GM13977 (cell line): ENCODE data around the gene GALNT14.

ENCODE experiments used
- DNase-seq: peaks from one replicate; pipeline ENCODE4 v3.0.0; 2012; ENCODE audit warnings: low spot score
- CTCF ChIP-seq: IDR thresholded peaks from 2 replicates; pipeline ENCODE4 v1.5.1; 2012; ENCODE audit warnings: mild to moderate bottlenecking, control low read depth; ENCODE audit not compliant: insufficient read depth; ENCODE audit errors: extremely low read depth, missing control alignments
- in situ Hi-C: fragments of 300-500 bp; cut with MboI; formaldehyde crosslinking; loops from one replicate; pipeline ENCODE4 v1.12.0; 2022; ENCODE audit warnings: low sequenced_read_pairs, low pct_unique_long_range_greater_than_20kb, mixed read lengths, inconsistent platforms; ENCODE audit not compliant: unreplicated experiment

The GALNT14 gene

GRCh38 chr2:30894498-30895119, 243.6 kb downstream of the GALNT14 start:
- TF ChIP-seq CTCF: no peak
- no peak for DNase-seq
- in situ Hi-C loops: no loop called here

GRCh38 chr2:30888852-30889409, 249.3 kb downstream of the GALNT14 start:
- TF ChIP-seq CTCF: no peak

GRCh38 chr2:30886080-30886479, 252.2 kb downstream of the GALNT14 start:
- DNase-seq: no peak
- in situ Hi-C loops: no loop called here
- no peak for TF ChIP-seq CTCF

More at GRCh38 chr2:30888852-30889409, 249.3 kb downstream of the GALNT14 start:
- in situ Hi-C loops: no loop called here
- DNase-seq: no peak

GRCh38 chr2:30883822-30884221, 254.4 kb downstream of the GALNT14 start:
- no peak for TF ChIP-seq CTCF
- in situ Hi-C loops: no loop called here
- no peak for DNase-seq

- no peak for DNase-seq
- no peak for TF ChIP-seq CTCF
- in situ Hi-C loops: no loop called here
Observed at GRCh38 chr2:30883184-30883583, 255.1 kb downstream of the GALNT14 start.

GRCh38 chr2:30880516-30880915, 257.7 kb downstream of the GALNT14 start:
- no peak for DNase-seq
- TF ChIP-seq CTCF: no peak
- in situ Hi-C loops: no loop called here

- DNase-seq: no peak
- no peak for TF ChIP-seq CTCF
- in situ Hi-C loops: no loop called here
Observed at GRCh38 chr2:30877833-30878232, 260.4 kb downstream of the GALNT14 start.
